ENCODE data around the gene KIN. TPM values are rescaled to one million over a fixed set of nuclear protein-coding genes. Genes with fewer than 3 reads are reported as not detected.
"Not testable (repeated sequence)": the region's sequence is repeated elsewhere in the genome, so short reads cannot be mapped to it uniquely, and the experiment has no call there.

KIN gene
- total and polyA plus RNA-seq, 8 donors: 9.3 to 22.7 (median 21.4) TPM

GRCh38 chr10:7789390-7789789, 1.6 kb upstream of the KIN start:
- Histone ChIP-seq H3K4me3 (peak overlapping the region; percentile 97 to 99), H3K36me3 (peaks cover 0 to 6% of the 10 kb centered on the region in 2 donors), H3K4me1 (peaks cover 17 to 76% of the 10 kb centered on the region in 2 donors), H3K27ac (no peak overlapping the region), H3K9me3 (no peaks in the 10 kb centered on the region), H3K27me3 (no peaks in the 10 kb centered on the region)
- DNase-seq (peak in 1 of 4 donors; percentile 5), ATAC-seq (no peak)
- intact Hi-C loops (cut with DNase I): no loop called here
- TF ChIP-seq CTCF (IDR thresholded peaks at IDR 0.05): no peak

- peak overlapping the region; percentile 97 to 99 for H3K4me3 ChIP-seq
- peak in 2 of 4 donors; percentile 14 to 32 for DNase-seq
- no peaks in the 10 kb centered on the region for H3K27me3 ChIP-seq
- TF ChIP-seq CTCF (IDR thresholded peaks at IDR 0.05): no peak
- peak; percentile 25 for ATAC-seq
- no peaks in the 10 kb centered on the region for H3K9me3 ChIP-seq
- peak overlapping the region; percentile 73 to 85 for H3K27ac ChIP-seq
- peaks cover 0 to 6% of the 10 kb centered on the region in 2 donors for H3K36me3 ChIP-seq
- H3K4me1 ChIP-seq: peaks cover 17 to 79% of the 10 kb centered on the region in 2 donors
- intact Hi-C loops (cut with DNase I): no loop called here
These were observed 970 bp upstream of the KIN start for GRCh38 chr10:7788639-7789286.

GRCh38 chr10:7787150-7787856, 490 bp downstream of the KIN start:
- intact Hi-C loops (cut with DNase I): no loop called here
- Histone ChIP-seq H3K36me3 (peaks cover 0 to 6% of the 10 kb centered on the region in 2 donors), H3K4me3 (peak overlapping the region; percentile 97 to 99), H3K27me3 (no peaks in the 10 kb centered on the region), H3K27ac (peak overlapping the region; percentile 73 to 85), H3K4me1 (peaks cover 17 to 76% of the 10 kb centered on the region in 2 donors), H3K9me3 (no peaks in the 10 kb centered on the region)
- no peak for TF ChIP-seq CTCF (IDR thresholded peaks at IDR 0.05)
- DNase-seq: peak in 2 of 4 donors; percentile 1 to 86
- ATAC-seq: peak; percentile 32

GRCh38 chr10:7786430-7786829, 1.4 kb downstream of the KIN start:
- DNase-seq (no peak), ATAC-seq (no peak)
- Histone ChIP-seq H3K4me3 (peak overlapping the region; percentile 97 to 99), H3K36me3 (peaks cover 0 to 15% of the 10 kb centered on the region in 2 donors), H3K27ac (no peak overlapping the region), H3K9me3 (no peaks in the 10 kb centered on the region), H3K27me3 (no peaks in the 10 kb centered on the region), H3K4me1 (peaks cover 17 to 67% of the 10 kb centered on the region in 2 donors)
- TF ChIP-seq CTCF (IDR thresholded peaks at IDR 0.05): no peak
- intact Hi-C loops (cut with DNase I): no loop called here

GRCh38 chr10:7782194-7782593, 5.6 kb downstream of the KIN start:
- H3K27ac ChIP-seq; ATAC-seq; intact Hi-C loops (cut with DNase I); H3K27me3 ChIP-seq; H3K9me3 ChIP-seq; H3K4me3 ChIP-seq; DNase-seq: not testable (repeated sequence)
- peaks cover 7 to 37% of the 10 kb centered on the region in 2 donors for H3K4me1 ChIP-seq
- H3K36me3 ChIP-seq: peaks cover 0 to 51% of the 10 kb centered on the region in 2 donors
